ENCODE measurements around the gene GOLGA8K.
"Not testable (repeated sequence)": the region's sequence is repeated elsewhere in the genome, so short reads cannot be mapped to it uniquely, and the experiment has no call there.

The GOLGA8K gene

GRCh38 chr15:32403192-32403591 is at the start of gene GOLGA8K:
Gene GOLGA8K (minus strand): TSS chr15:32403292. CDS start chr15:32403194, 98 bp downstream.
- DNase-seq: not testable (repeated sequence)

- not testable (repeated sequence) for DNase-seq
These were observed 37.4 kb upstream of the GOLGA8K start for GRCh38 chr15:32440445-32440977.

- not testable (repeated sequence) for DNase-seq
These were observed 31.2 kb upstream of the GOLGA8K start for GRCh38 chr15:32434102-32434963.

- not testable (repeated sequence) for DNase-seq
These were observed 24.5 kb upstream of the GOLGA8K start for GRCh38 chr15:32427635-32428034.

- not testable (repeated sequence) for DNase-seq
These were observed 23.4 kb upstream of the GOLGA8K start for GRCh38 chr15:32426511-32426910.

GRCh38 chr15:32407903-32408302 is 4.8 kb upstream of the GOLGA8K start:
- peak; percentile 48 for DNase-seq

GRCh38 chr15:32396522-32396921 is 6.6 kb downstream of the GOLGA8K start:
- DNase-seq: not testable (repeated sequence)

GRCh38 chr15:32394745-32395144 is 8.3 kb downstream of the GOLGA8K start:
- DNase-seq: not testable (repeated sequence)

GRCh38 chr15:32388050-32388648 is 14.9 kb downstream of the GOLGA8K start:
- not testable (repeated sequence) for DNase-seq

- not testable (repeated sequence) for DNase-seq
These were observed 17.1 kb downstream of the GOLGA8K start for GRCh38 chr15:32385823-32386495.

GRCh38 chr15:32374185-32374584 is 28.9 kb downstream of the GOLGA8K start:
- DNase-seq: not testable (repeated sequence)

- not testable (repeated sequence) for DNase-seq
These were observed 29.4 kb downstream of the GOLGA8K start for GRCh38 chr15:32373707-32374106.

GRCh38 chr15:32372075-32372474 is 31.0 kb downstream of the GOLGA8K start:
- not testable (repeated sequence) for DNase-seq

GRCh38 chr15:32370526-32370925 is 32.6 kb downstream of the GOLGA8K start:
- DNase-seq: not testable (repeated sequence)

- not testable (repeated sequence) for DNase-seq
These were observed 33.0 kb downstream of the GOLGA8K start for GRCh38 chr15:32370064-32370463.

GRCh38 chr15:32366492-32366891 is 36.6 kb downstream of the GOLGA8K start:
- DNase-seq: not testable (repeated sequence)

- not testable (repeated sequence) for DNase-seq
These were observed 37.1 kb downstream of the GOLGA8K start for GRCh38 chr15:32365955-32366354.

GRCh38 chr15:32364944-32365343 is 38.1 kb downstream of the GOLGA8K start:
- DNase-seq: not testable (repeated sequence)

- DNase-seq: not testable (repeated sequence)
These were observed 39.6 kb downstream of the GOLGA8K start for GRCh38 chr15:32363449-32363848.

GRCh38 chr15:32361662-32362061 is 41.4 kb downstream of the GOLGA8K start:
- DNase-seq: not testable (repeated sequence)

GRCh38 chr15:32358462-32358861 is 44.6 kb downstream of the GOLGA8K start:
- not testable (repeated sequence) for DNase-seq

GRCh38 chr15:32356909-32357308 is 46.2 kb downstream of the GOLGA8K start:
- not testable (repeated sequence) for DNase-seq

- DNase-seq: not testable (repeated sequence)
These were observed 50.3 kb downstream of the GOLGA8K start for GRCh38 chr15:32352748-32353147.
